A673 (cell line): Measurements from ENCODE around the gene MYLK4. TPM values are rescaled to one million over a fixed set of nuclear protein-coding genes. Genes with fewer than 3 reads are reported as not detected.

ENCODE experiments used
- Bru-seq: library from RNA; stranded (reverse); fragments of 400-500 nt; gene quantifications from one replicate; lab custom pipeline; 2021; lab: Mats Ljungman, UMichigan
- BruChase-seq, 2 experiments: library from RNA; stranded (reverse); fragments of 400-500 nt; gene quantifications; one replicate each; lab custom pipeline; 2021; lab: Mats Ljungman, UMichigan
- BruUV-seq: library from RNA; stranded (reverse); fragments of 400-500 nt; replicated peaks from 2 replicates; lab custom pipeline; 2021; lab: Mats Ljungman, UMichigan
- CTCF ChIA-PET: fragments of 300-600 bp; sonication (Branson Sonifier 250); formaldehyde crosslinking; loops from one replicate; lab custom pipeline; 2022; ENCODE audit warnings: antibody characterized with exemption; lab: Charles Lee
- POLR2A ChIA-PET: fragments of 300-600 bp; sonication (Branson Sonifier 250); formaldehyde crosslinking; loops from one replicate; lab custom pipeline; 2022; ENCODE audit warnings: antibody characterized with exemption; ENCODE audit not compliant: low non-redundant PET; lab: Charles Lee
- DNase-seq: peaks from one replicate; pipeline ENCODE4 v3.0.0-alpha.2; 2015; ENCODE audit warnings: low spot score
- H3K27ac ChIP-seq: fragments of 200-600 bp; sonication (generic); 2 replicates; pipeline ENCODE4 v1.5.1; 2016; ENCODE audit warnings: mixed run types, low read depth, mild to moderate bottlenecking, mixed read lengths, antibody characterized with exemption, low read length; ENCODE audit not compliant: poor library complexity, severe bottlenecking
- H3K27me3 ChIP-seq: fragments of 200-600 bp; sonication (generic); replicated peaks from 2 replicates; pipeline ENCODE4 v1.6.1; 2017; ENCODE audit warnings: mixed run types, low read depth, mild to moderate bottlenecking, mixed read lengths, antibody characterized with exemption, low read length; ENCODE audit not compliant: insufficient read depth, poor library complexity
- H3K36me3 ChIP-seq: fragments of 200-600 bp; sonication (generic); 2 replicates; pipeline ENCODE4 v1.6.1; 2016; ENCODE audit warnings: mixed run types, mild to moderate bottlenecking, mixed read lengths, antibody characterized with exemption, low read length; ENCODE audit not compliant: insufficient read depth, poor library complexity, severe bottlenecking
- H3K4me1 ChIP-seq: fragments of 200-600 bp; sonication (generic); 2 replicates; pipeline ENCODE4 v1.6.1; 2017; ENCODE audit warnings: mixed run types, mild to moderate bottlenecking, mixed read lengths, antibody characterized with exemption, low read length; ENCODE audit not compliant: insufficient read depth, poor library complexity, severe bottlenecking
- H3K4me3 ChIP-seq: fragments of 200-600 bp; sonication (generic); 2 replicates; pipeline ENCODE4 v1.5.1; 2016; ENCODE audit warnings: low read depth, mixed run types, mild to moderate bottlenecking, mixed read lengths, low read length; ENCODE audit not compliant: poor library complexity, severe bottlenecking
- H3K9me3 ChIP-seq: fragments of 200-600 bp; sonication (generic); 2 replicates; pipeline ENCODE4 v1.6.1; 2016; ENCODE audit warnings: mixed run types, low read depth, mild to moderate bottlenecking, mixed read lengths, antibody characterized with exemption, low read length; ENCODE audit not compliant: poor library complexity, severe bottlenecking
- CTCF ChIP-seq: fragments of 300-800, 200-600 bp; sonication (generic); conservative IDR thresholded peaks from 2 replicates; pipeline ENCODE4 v1.5.1; 2017; ENCODE audit warnings: low read depth, mild to moderate bottlenecking, antibody characterized with exemption, low read length, moderate library complexity, mixed read lengths
- EZH2 ChIP-seq: fragments of 200-600 bp; sonication (generic); IDR thresholded peaks from 2 replicates; pipeline ENCODE4 v1.6.1; 2017; ENCODE audit warnings: borderline replicate concordance, low read depth, mild to moderate bottlenecking, mixed read lengths, antibody characterized with exemption, low read length; ENCODE audit not compliant: poor library complexity, severe bottlenecking
- intact Hi-C: fragments of 100-400 bp; cut with micrococcal nuclease; formaldehyde crosslinking; loops from one replicate; pipeline ENCODE4 v1.10.0; 2022; ENCODE audit not compliant: unreplicated experiment
- long read RNA-seq: library from polyadenylated mRNA; stranded (forward); transcript quantifications from one replicate; pipeline ENCODE4 v2.0.0, GENCODE V29; 2022
- total RNA-seq: library from RNA; stranded (reverse); gene quantifications from 2 replicates; pipeline ENCODE4 v1.2.3, GENCODE V29; 2021

The MYLK4 gene
- total RNA-seq, result 0.13 and 0.39 TPM in 2 replicates
- Bru-seq, nascent RNA, result percentile 28 among the genes with signal in this experiment
- BruChase-seq, experiment 1, labeled RNA remaining after a 2-hour chase, result percentile 34 among the genes with signal in this experiment
- BruChase-seq, experiment 2, labeled RNA remaining after a 6-hour chase, result percentile 29 among the genes with signal in this experiment
- long read RNA-seq, result 0 reads

- POLR2A ChIA-PET, result interaction anchor here (0.6 kb wide), 1 partner anchor 116 kb away, joined by 8 read pairs; no protein-coding TSS in a partner anchor
Observed at GRCh38 chr6:2750832-2751231, at the start of gene MYLK4. Gene MYLK4, minus strand, starts transcription at chr6:2750922. Its CDS starts 1,628 bp downstream, at chr6:2749294.

GRCh38 chr6:2799936-2800527 is 49.3 kb upstream of the MYLK4 start:
- peak; percentile 92 for DNase-seq
- POLR2A ChIA-PET, result no interaction called here
- Histone ChIP-seq H3K4me1 (peaks cover 29% of the 10 kb centered on the region), H3K27me3 (no peaks in the 10 kb centered on the region), H3K36me3 (no peaks in the 10 kb centered on the region), H3K27ac (peak overlapping the region; percentile 78), H3K9me3 (no peaks in the 10 kb centered on the region), H3K4me3 (no peak overlapping the region)
- intact Hi-C loops, result no loop called here
- TF ChIP-seq CTCF (no peak), EZH2 (no peak)
- BruUV-seq, result TSS peak; percentile 45
- CTCF ChIA-PET, result no interaction called here

More at GRCh38 chr6:2750832-2751231, at the start of gene MYLK4:
- H3K4me3 ChIP-seq, result no peak within 1 kb of the TSS
- BruUV-seq, result no TSS peak
- intact Hi-C loops, result no loop called here
- no peaks in the 10 kb centered on the region for H3K9me3 ChIP-seq
- no peak within 1 kb of the TSS for H3K27ac ChIP-seq
- H3K36me3 ChIP-seq, result no peaks in the 10 kb centered on the region
- DNase-seq, result no peak
- CTCF ChIA-PET, result interaction anchor here (0.6 to 1.9 kb wide), 4 partner anchors 12 to 516 kb away, joined by 3 to 16 read pairs (median 4); partner anchors contain the start of gene WRNIP1
- H3K4me1 ChIP-seq, result peaks cover 39% of the 10 kb centered on the region
- H3K27me3 ChIP-seq, result no peaks in the 10 kb centered on the region
- TF ChIP-seq CTCF (no peak), EZH2 (no peak)

- Histone ChIP-seq H3K36me3 (no peaks in the 10 kb centered on the region), H3K9me3 (no peaks in the 10 kb centered on the region), H3K4me1 (peaks cover 30% of the 10 kb centered on the region), H3K27me3 (no peaks in the 10 kb centered on the region), H3K4me3 (no peak overlapping the region), H3K27ac (peak overlapping the region; percentile 78)
- CTCF ChIA-PET, result interaction anchor here (0.7 kb wide), 1 partner anchor 269 kb away, joined by 3 read pairs; no protein-coding TSS in a partner anchor
- POLR2A ChIA-PET, result interaction anchor here (0.6 kb wide), 2 partner anchors 23 to 48 kb away, joined by 4 to 10 read pairs; no protein-coding TSS in a partner anchor
- TF ChIP-seq CTCF, result no peak
- no peak for TF ChIP-seq EZH2
- intact Hi-C loops, result no loop called here
- DNase-seq, result peak; percentile 52
- no TSS peak for BruUV-seq
Observed at GRCh38 chr6:2798586-2799134, 47.9 kb upstream of the MYLK4 start.
